Measurements from ENCODE around the gene TYW1.
A peak's percentile ranks its signal among the peaks of the same experiment; 100 is the strongest.

TYW1 gene

DNA sequence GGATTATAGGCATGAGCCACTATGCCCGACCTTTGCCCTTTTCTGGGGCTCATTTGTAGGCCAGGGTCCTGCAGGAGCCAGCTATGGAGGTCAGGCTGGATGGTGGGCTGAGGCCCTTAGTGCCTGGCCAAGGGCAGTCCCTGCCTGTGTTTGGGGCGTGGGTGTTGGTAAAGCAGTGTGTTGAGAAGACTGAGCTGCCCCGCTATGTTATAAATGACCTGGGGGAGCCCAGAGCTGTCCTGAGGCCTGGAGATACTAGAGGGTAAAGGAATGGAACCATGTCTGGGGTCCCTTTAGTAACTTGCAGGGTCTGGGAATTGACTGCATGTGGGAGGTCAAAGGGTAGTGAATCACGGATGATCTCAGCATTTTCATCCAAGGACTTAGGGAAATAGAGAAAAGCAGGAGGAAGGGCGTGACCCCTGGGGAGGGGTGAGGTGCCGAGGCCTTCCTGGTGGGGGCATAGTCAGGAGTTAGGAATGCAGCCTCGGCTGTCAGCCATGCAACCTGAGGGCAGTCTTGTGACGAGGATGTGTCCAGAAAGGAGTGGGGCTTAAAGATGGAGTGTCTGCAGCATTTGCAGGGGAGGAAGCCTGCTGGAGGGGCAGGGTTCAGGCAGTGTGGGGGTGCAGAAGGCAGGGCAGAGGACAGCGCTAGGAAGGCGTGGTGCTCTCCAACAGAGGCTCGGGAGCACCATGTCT is 44.1 kb upstream of the TYW1 start:
- WGBS: 31% methylated on average over 11 of the region's 11 CpGs
- H3K9ac ChIP-seq (ENCODE audit: low read length): no peak overlapping the region

DNA sequence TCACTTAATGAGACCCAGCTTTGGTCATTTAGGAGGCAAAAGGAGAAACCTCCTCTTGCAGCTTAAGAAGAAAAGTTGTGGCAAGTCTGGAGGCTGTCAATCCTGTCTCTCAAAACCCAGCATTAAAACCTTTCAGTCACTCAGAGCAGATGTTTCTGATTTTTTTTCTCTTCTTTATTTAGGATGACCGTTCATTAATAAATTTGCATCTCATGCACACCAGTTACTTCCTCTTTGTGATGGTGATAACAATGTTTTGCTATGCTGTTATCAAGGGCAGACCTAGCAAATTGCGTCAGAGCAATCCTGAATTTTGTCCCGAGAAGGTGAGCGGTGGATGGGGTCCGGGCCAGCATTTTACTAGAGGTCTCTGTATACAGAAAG is 43.6 kb upstream of the TYW1 start:
- H3K4ac ChIP-seq (ENCODE audit: low read depth in 1 of 2, low read length in 2 of 2): no peak overlapping the region
- no peak overlapping the region for H2BK120ac ChIP-seq (ENCODE audit: low read depth, low read length)
- no peak overlapping the region for H2BK15ac ChIP-seq (ENCODE audit: low read depth, poor library complexity, severe bottlenecking)
- no peak overlapping the region for H4K91ac ChIP-seq (ENCODE audit: low read length)
- peaks cover 44 to 91% of the 10 kb centered on the region in 2 experiments for H3K36me3 ChIP-seq (ENCODE audit: control insufficient read depth in 1 of 2, insufficient read depth in 2 of 2, low read depth in 1 of 2, low read length in 2 of 2)
- H3K23ac ChIP-seq (ENCODE audit: low read length in 2 of 2): no peak overlapping the region
- H3K14ac ChIP-seq (ENCODE audit: low read length in 2 of 2): no peak overlapping the region
- no peak overlapping the region for H3K9ac ChIP-seq (ENCODE audit: low read length)
- peak overlapping the region; percentile 89 for H4K8ac ChIP-seq (ENCODE audit: low read length)
- 90% methylated on average over 4 of the region's 5 CpGs for WGBS
- no peaks in the 10 kb centered on the region for H3K27me3 ChIP-seq (ENCODE audit: control insufficient read depth in 1 of 2, insufficient read depth in 1 of 2, low read length in 2 of 2)
- no peak overlapping the region for H3K18ac ChIP-seq (ENCODE audit: low read depth in 1 of 2, low read length in 2 of 2)
- DNase-seq: no peak
- peaks cover 18% of the 10 kb centered on the region for H3K79me1 ChIP-seq (replicated peaks; ENCODE audit: low read length, poor library complexity, severe bottlenecking)
- H2AK5ac ChIP-seq (ENCODE audit: low read length, severe bottlenecking): no peak overlapping the region
- no peak overlapping the region for H3K4me3 ChIP-seq (ENCODE audit: insufficient read depth in 1 of 2, low read depth in 1 of 2, low read length in 2 of 2)
- no peak overlapping the region for H2BK12ac ChIP-seq (ENCODE audit: low read length in 2 of 2)
- H2AFZ ChIP-seq (ENCODE audit: low read depth, low read length): no peak overlapping the region
- peaks cover 21% of the 10 kb centered on the region for H3K4me1 ChIP-seq (ENCODE audit: control insufficient read depth, insufficient read depth, low read depth, low read length)
- H3K27ac ChIP-seq (ENCODE audit: low read length, poor library complexity, severe bottlenecking): no peak overlapping the region
- no peaks in the 10 kb centered on the region for H3K9me3 ChIP-seq (ENCODE audit: control insufficient read depth, low read length)
- H2BK5ac ChIP-seq (ENCODE audit: low read depth, low read length, poor library complexity, severe bottlenecking): no peak overlapping the region
- H3K4me2 ChIP-seq (ENCODE audit: low read length, poor library complexity, severe bottlenecking): no peak overlapping the region

More for the DNA sequence above, 44.1 kb upstream of the TYW1 start:
- H2AK5ac ChIP-seq (ENCODE audit: low read length, severe bottlenecking): peak overlapping the region; percentile 33
- no peak overlapping the region for H3K18ac ChIP-seq (ENCODE audit: low read depth in 1 of 2, low read length in 2 of 2)
- no peak overlapping the region for H3K4ac ChIP-seq (ENCODE audit: low read depth in 1 of 2, low read length in 2 of 2)
- no peak overlapping the region for H2BK120ac ChIP-seq (ENCODE audit: low read depth, low read length)
- H4K91ac ChIP-seq (ENCODE audit: low read length): peak overlapping the region; percentile 83
- no peak overlapping the region for H3K4me3 ChIP-seq (ENCODE audit: insufficient read depth in 1 of 2, low read depth in 1 of 2, low read length in 2 of 2)
- peaks cover 21% of the 10 kb centered on the region for H3K4me1 ChIP-seq (ENCODE audit: control insufficient read depth, insufficient read depth, low read depth, low read length)
- no peak overlapping the region for H2AFZ ChIP-seq (ENCODE audit: low read depth, low read length)
- H4K8ac ChIP-seq (ENCODE audit: low read length): peak overlapping the region; percentile 89
- H3K14ac ChIP-seq (ENCODE audit: low read length in 2 of 2): no peak overlapping the region
- no peak overlapping the region for H2BK5ac ChIP-seq (ENCODE audit: low read depth, low read length, poor library complexity, severe bottlenecking)
- peak overlapping the region in 1 of 2 experiments; percentile 29 for H2BK12ac ChIP-seq (ENCODE audit: low read length in 2 of 2)
- H2BK15ac ChIP-seq (ENCODE audit: low read depth, poor library complexity, severe bottlenecking): no peak overlapping the region
- H3K27me3 ChIP-seq (ENCODE audit: control insufficient read depth in 1 of 2, insufficient read depth in 1 of 2, low read length in 2 of 2): no peaks in the 10 kb centered on the region
- peak overlapping the region; percentile 80 for H3K27ac ChIP-seq (ENCODE audit: low read length, poor library complexity, severe bottlenecking)
- peaks cover 40 to 90% of the 10 kb centered on the region in 2 experiments for H3K36me3 ChIP-seq (ENCODE audit: control insufficient read depth in 1 of 2, insufficient read depth in 2 of 2, low read depth in 1 of 2, low read length in 2 of 2)
- no peaks in the 10 kb centered on the region for H3K9me3 ChIP-seq (ENCODE audit: control insufficient read depth, low read length)
- peak; percentile 61 for DNase-seq
- peaks cover 18% of the 10 kb centered on the region for H3K79me1 ChIP-seq (replicated peaks; ENCODE audit: low read length, poor library complexity, severe bottlenecking)
- H3K23ac ChIP-seq (ENCODE audit: low read length in 2 of 2): no peak overlapping the region
- H3K4me2 ChIP-seq (ENCODE audit: low read length, poor library complexity, severe bottlenecking): no peak overlapping the region

DNA sequence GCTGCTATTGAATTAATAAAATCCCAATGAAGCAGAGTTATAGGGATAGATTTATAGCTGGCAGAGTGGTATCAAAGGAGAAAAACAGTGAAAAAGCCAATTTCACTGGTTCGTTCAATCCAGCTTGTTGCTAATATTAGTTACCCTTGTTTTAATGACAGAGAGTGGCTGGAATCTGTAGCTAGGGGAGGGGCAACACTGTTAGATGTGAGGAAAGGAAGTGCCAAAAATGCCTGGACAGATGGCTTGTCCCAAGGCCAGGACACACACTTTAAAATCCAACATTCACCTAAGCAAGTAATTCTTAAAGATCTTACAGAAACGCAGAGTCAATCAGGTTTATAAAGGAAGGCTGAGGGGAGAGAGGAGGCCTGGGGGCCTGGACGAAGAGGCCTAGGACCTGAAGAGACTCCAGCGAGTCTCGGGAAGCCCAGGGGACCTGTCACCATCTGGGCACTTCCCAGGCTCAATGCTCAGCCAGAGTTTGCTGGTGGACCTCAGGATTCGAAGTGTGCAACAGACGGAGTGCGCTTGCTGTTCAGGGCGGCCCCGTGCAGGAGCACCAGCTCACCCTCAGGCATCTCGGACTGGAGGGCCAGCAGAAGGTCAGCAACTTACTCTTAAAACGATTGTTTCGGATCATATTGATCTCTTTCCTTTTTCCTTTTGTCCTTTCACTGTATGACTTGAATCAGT is 38.9 kb upstream of the TYW1 start:
- Histone ChIP-seq H3K4me3 (ENCODE audit: insufficient read depth in 1 of 2, low read depth in 1 of 2, low read length in 2 of 2) (no peak overlapping the region), H4K91ac (ENCODE audit: low read length) (no peak overlapping the region), H2BK5ac (ENCODE audit: low read depth, low read length, poor library complexity, severe bottlenecking) (no peak overlapping the region), H3K4me2 (ENCODE audit: low read length, poor library complexity, severe bottlenecking) (no peak overlapping the region), H3K36me3 (ENCODE audit: control insufficient read depth in 1 of 2, insufficient read depth in 2 of 2, low read depth in 1 of 2, low read length in 2 of 2) (peaks cover 51 to 76% of the 10 kb centered on the region in 2 experiments), H2BK15ac (ENCODE audit: low read depth, poor library complexity, severe bottlenecking) (no peak overlapping the region), H3K14ac (ENCODE audit: low read length in 2 of 2) (no peak overlapping the region), H3K9me3 (ENCODE audit: control insufficient read depth, low read length) (no peaks in the 10 kb centered on the region), H3K9ac (ENCODE audit: low read length) (no peak overlapping the region), H2AFZ (ENCODE audit: low read depth, low read length) (no peak overlapping the region), H3K27ac (ENCODE audit: low read length, poor library complexity, severe bottlenecking) (no peak overlapping the region), H3K4me1 (ENCODE audit: control insufficient read depth, insufficient read depth, low read depth, low read length) (peaks cover 5% of the 10 kb centered on the region), H4K8ac (ENCODE audit: low read length) (no peak overlapping the region), H2BK120ac (ENCODE audit: low read depth, low read length) (no peak overlapping the region), H3K79me1 (replicated peaks; ENCODE audit: low read length, poor library complexity, severe bottlenecking) (peaks cover 15% of the 10 kb centered on the region), H3K18ac (ENCODE audit: low read depth in 1 of 2, low read length in 2 of 2) (no peak overlapping the region), H3K27me3 (ENCODE audit: control insufficient read depth in 1 of 2, insufficient read depth in 1 of 2, low read length in 2 of 2) (no peaks in the 10 kb centered on the region), H2BK12ac (ENCODE audit: low read length in 2 of 2) (no peak overlapping the region), H3K23ac (ENCODE audit: low read length in 2 of 2) (no peak overlapping the region), H3K4ac (ENCODE audit: low read depth in 1 of 2, low read length in 2 of 2) (no peak overlapping the region), H2AK5ac (ENCODE audit: low read length, severe bottlenecking) (no peak overlapping the region)
- no peak for DNase-seq
- WGBS: 95% methylated on average over 12 of the region's 13 CpGs

DNA sequence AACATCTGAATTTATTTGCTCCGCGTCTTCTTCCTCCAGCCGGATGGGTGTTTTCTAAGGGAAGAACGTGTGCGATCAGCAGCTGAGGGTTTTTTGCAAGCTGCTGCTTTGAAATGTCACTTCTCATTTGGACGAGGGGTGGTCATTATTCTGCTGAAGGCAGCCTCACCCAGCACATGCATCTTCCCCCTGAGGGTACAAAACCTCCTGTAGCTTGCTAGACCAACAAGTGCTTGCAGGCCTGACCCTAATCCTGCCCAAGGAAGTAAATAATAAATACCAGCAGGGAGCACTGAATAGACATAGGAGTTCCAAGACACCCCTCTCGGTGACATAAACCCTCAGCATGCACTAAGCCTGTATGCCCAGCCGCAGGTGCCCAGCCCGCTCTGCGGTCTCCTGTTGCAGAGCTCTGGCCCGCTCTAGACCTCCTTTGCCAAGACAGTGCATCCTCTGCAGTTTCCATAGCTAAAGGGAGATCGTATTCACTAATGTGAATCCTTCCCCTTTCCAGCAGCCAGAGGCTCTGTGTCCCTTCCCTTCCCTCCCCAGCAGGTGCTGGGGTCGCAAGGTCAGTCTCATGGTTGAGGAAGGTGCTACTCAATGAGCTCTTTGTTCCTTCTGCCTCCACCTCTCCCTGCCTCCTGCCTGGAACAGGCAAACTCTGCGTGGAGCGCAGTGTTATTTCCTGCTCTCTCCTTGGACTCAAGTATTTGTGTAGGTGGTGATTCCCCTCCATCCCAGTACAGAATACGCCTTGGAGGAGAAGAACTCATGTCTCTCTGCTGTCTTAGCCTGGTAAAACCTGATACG is 37.9 kb upstream of the TYW1 start:
- Histone ChIP-seq H2BK15ac (ENCODE audit: low read depth, poor library complexity, severe bottlenecking) (no peak overlapping the region), H4K91ac (ENCODE audit: low read length) (no peak overlapping the region), H2AK5ac (ENCODE audit: low read length, severe bottlenecking) (no peak overlapping the region), H3K4me2 (ENCODE audit: low read length, poor library complexity, severe bottlenecking) (no peak overlapping the region), H3K27ac (ENCODE audit: low read length, poor library complexity, severe bottlenecking) (no peak overlapping the region), H3K9ac (ENCODE audit: low read length) (no peak overlapping the region), H3K27me3 (ENCODE audit: control insufficient read depth in 1 of 2, insufficient read depth in 1 of 2, low read length in 2 of 2) (no peaks in the 10 kb centered on the region), H4K8ac (ENCODE audit: low read length) (no peak overlapping the region), H2BK5ac (ENCODE audit: low read depth, low read length, poor library complexity, severe bottlenecking) (no peak overlapping the region), H2BK120ac (ENCODE audit: low read depth, low read length) (no peak overlapping the region), H3K23ac (ENCODE audit: low read length in 2 of 2) (no peak overlapping the region), H3K36me3 (ENCODE audit: control insufficient read depth in 1 of 2, insufficient read depth in 2 of 2, low read depth in 1 of 2, low read length in 2 of 2) (peaks cover 44 to 71% of the 10 kb centered on the region in 2 experiments), H2AFZ (ENCODE audit: low read depth, low read length) (no peak overlapping the region), H2BK12ac (ENCODE audit: low read length in 2 of 2) (no peak overlapping the region), H3K4ac (ENCODE audit: low read depth in 1 of 2, low read length in 2 of 2) (no peak overlapping the region), H3K79me1 (replicated peaks; ENCODE audit: low read length, poor library complexity, severe bottlenecking) (peaks cover 15% of the 10 kb centered on the region), H3K18ac (ENCODE audit: low read depth in 1 of 2, low read length in 2 of 2) (no peak overlapping the region), H3K9me3 (ENCODE audit: control insufficient read depth, low read length) (no peaks in the 10 kb centered on the region), H3K14ac (ENCODE audit: low read length in 2 of 2) (no peak overlapping the region), H3K4me3 (ENCODE audit: insufficient read depth in 1 of 2, low read depth in 1 of 2, low read length in 2 of 2) (no peak overlapping the region), H3K4me1 (ENCODE audit: control insufficient read depth, insufficient read depth, low read depth, low read length) (peaks cover 4% of the 10 kb centered on the region)
- DNase-seq: no peak
- WGBS: 99% methylated on average over 17 of the region's 17 CpGs
